ENCODE data around the gene ANO6.
A peak's percentile ranks its signal among the peaks of the same experiment; 100 is the strongest.
"Not testable (repeated sequence)": the region's sequence is repeated elsewhere in the genome, so short reads cannot be mapped to it uniquely, and the experiment has no call there.

ANO6 gene

DNA sequence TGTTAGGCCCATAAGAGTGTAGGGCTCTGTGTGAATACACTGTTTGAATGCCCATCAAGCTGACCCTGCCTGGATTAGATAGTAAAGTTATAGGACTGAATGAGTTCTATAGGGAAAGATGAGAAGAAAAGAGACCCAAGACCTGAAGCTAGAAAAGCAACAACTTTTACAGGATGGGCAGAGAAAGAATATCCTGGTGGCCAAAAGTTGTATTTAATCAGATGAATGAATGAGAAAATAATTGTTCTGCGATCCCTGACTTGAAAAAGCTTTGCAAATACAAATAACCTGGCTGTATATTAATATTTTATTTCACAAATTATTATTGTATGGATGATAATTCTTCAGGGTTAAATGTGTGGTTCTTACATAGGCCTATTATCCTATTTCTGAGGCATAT, 2.8 kb upstream of the ANO6 start:
- DNase-seq = no peak

- no peak for DNase-seq
Measured at GRCh38 chr12:45214071-45214470, 1.8 kb upstream of the ANO6 start.

GRCh38 chr12:45214749-45215418, 1.0 kb upstream of the ANO6 start:
- DNase-seq = no peak

DNA sequence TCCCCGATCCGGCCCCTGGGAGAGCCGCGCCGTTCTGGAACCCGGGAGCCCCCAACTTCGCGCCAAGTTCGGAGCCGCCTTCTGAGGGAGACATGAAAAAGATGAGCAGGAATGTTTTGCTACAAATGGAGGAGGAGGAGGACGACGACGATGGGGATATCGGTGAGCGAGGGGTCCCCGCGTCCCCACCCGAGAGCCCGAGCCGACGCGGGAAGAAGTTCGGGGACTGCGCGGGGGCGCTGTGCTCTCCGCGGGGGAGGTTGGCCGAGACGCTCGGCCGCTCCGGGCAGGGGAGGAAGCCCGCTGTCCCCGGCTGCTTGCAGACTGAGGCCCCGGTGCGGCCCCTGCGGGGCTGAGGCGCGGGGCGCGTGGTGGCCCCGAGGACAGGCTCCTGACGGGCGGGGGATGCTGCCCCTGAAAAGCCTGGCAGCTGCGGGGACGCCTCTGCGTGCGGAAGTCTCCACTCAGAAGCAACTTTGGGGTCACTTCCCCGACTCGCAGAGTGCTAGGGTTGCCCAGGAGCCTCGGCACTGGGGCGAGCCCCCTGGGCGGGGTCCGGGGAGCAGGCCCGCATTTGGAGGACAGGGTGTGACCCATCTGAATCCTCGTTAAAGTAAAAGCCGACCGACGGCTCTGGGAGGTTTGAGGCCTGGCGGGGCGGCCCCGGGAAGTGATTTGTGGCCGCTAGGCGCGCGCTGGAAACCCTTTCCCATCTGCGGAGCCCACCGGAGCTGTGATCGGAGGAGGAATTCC, 511 bp downstream of the ANO6 start:
- DNase-seq = peak; percentile 68

GRCh38 chr12:45216983-45217485, 1.1 kb downstream of the ANO6 start:
- peak; percentile 86 for DNase-seq

GRCh38 chr12:45217846-45218245, 2.0 kb downstream of the ANO6 start:
- DNase-seq = no peak

- DNase-seq = no peak
Measured at GRCh38 chr12:45219621-45220020, 3.7 kb downstream of the ANO6 start.

DNA sequence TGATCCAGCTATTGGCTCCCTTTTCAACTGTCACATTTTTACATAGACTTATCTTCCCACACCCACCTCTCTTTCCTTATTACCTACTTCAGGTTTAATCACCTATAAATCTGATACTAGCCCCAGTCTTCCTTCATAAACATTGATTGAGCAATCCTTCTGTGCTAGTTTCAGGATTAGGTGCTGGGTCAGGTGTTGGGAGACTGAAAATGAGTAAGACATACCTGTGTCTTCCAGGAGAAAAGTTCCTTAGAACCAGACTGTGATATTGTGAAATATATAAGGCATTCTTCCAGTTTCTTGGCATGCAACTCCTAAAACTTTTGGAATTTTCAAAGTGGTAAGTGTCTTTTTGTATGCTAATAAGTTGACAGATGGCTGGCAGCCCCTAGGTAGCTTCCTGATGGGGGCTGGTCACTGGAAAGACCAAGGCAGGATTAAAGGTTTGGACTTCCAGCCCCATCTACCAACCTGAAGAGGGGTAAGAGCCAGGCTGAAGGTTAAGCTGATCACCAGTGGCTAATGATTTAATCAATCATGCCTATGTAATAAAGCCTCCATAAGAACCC, 4.6 kb downstream of the ANO6 start:
- peak; percentile 64 for DNase-seq

- DNase-seq = peak; percentile 64
Measured at GRCh38 chr12:45220969-45221368, 5.1 kb downstream of the ANO6 start.

DNA sequence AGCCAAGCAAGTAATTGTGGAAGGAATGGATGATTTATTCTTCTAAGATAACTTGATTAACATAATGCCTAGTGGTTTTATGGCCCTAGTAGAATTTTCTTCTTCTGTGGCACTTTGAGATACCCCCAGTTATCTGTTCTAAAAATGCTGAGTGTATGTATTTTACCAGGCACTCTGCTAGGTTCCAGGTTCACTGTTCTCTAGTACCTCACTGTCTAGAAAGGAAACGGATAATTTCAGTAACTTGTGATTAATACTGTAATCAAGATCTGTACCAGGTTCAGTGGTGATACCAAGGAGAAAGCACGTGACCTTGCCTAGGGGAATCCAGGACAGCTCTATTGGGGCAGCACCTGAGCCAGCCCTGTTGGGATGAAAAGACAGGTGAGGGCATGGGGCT, 8.0 kb downstream of the ANO6 start:
- no peak for DNase-seq

DNA sequence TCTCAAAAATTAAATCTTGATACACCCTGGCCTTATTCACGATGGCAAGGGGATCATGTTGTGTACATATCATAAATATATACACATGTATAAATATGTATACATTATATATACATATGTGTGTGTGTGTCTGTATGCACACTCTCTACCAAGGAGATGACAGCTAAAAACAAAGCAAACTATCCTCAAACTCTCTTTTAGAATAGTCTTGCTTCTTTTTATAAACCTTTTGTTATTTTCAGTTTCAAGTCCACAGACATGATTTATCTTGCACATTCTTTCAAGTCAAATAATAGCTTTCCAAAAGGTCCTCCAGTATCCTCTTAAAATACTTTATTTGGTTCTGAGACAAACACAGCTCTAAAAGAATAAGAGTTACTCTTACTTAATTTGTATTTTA, 8.4 kb downstream of the ANO6 start:
- no peak for DNase-seq

DNA sequence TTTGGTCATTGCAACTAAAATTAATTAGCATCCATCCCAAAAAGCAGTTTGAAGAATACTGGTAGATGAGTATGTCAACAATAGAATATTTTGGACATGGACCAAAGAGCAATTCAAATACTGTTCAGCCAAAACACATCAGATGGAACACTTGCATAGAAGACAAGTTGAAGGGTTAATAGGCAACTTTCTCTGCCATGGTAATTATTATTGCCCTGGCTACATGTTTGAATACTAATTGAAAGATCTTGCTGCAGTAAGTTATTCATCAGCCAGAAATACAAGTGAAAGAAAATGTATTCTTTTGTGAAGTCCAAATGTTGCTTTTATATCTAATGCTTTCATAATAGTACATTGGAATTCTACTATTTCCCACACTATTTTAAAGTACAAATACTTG, 10.1 kb downstream of the ANO6 start:
- DNase-seq = no peak

DNA sequence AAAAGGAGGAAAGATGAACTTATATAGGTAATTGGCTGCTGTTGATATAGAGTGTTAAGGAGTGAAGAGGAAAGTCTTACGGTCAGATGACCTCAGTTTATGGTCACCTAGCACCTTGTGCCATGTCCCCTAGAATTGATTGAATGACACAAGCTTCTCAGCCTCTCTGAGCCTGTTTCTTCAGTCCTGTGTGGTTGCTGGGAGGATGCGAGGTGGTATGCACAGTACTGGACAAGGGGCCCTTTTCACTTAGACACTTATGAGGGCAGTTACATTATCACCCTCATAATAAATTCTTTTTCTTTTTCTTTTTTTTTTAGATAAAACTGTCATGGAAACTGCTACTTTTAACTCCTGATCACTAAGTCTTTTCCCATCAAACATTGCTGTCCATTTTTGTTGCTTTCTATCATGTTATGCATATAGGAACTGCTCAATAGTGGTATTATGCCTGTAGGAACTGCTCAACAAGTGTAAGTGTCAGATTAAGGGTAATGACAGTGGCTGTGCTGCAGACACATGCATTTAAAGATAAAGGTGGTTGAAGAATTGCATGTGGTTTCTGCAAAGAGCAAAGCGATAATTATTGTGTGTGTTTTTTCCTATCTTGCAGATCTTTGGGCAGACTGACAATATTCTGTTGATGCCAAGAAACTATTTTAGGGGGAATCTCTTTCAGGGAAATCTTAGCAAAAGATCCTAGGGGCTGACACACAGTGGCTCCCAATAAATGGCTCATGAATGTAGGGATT, 11.6 kb downstream of the ANO6 start:
- DNase-seq = no peak

DNA sequence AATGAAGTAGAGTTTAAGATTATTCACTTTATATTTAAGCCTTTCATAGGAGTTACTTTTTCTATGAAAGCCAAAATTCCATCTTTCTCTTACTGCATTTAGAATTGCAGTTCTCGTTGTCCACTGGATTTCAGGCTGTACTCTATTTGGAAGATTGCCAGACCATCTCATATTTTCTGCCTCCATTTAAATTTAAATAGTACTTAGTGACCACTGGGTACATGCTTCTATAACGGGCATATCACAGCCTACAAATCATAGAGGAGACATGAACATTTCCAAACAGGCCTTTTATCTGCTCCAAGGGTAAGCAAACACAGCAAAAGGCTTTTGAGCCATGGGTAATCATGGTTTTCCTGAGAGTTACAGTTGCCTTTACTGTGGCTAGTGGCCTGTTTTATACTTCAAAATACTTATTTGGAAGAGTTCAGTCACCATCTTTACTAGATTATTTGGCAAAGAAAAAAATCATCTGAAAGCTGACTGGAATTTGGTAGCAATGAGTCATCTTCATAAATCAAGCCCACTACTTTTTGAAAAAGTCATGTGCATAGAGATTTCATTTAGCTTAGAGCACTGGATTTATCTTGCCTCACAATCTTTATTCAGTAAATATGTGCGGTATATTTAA, 15.7 kb downstream of the ANO6 start:
- DNase-seq = no peak

DNA sequence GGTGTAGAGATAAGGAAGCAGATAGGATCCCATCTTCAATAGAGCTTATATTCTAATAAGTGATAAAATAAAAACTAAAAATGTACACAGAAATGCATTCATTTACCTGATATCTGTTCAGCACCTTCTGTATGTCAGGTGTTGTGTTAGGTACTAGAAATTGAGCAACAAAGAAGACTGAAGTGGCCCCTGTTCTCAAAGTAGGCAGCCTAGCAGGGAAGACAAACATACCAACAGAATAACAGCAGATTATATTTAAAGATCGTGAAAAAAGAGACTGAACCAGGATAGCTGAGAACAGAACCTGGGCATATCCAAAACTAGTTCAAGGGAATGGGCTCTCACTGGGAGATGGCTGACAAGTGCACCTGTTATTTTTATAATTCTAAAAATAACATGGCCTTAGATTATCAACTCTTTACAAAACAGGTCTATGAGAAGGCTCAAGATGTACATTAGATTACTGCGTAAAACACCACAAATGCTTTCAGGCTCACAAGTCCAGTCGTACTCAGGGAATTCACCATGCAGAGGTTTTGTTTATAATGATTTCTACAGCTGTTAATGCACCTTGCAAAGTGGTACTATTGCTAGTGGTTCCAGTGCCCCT, 16.4 kb downstream of the ANO6 start:
- no peak for DNase-seq

DNA sequence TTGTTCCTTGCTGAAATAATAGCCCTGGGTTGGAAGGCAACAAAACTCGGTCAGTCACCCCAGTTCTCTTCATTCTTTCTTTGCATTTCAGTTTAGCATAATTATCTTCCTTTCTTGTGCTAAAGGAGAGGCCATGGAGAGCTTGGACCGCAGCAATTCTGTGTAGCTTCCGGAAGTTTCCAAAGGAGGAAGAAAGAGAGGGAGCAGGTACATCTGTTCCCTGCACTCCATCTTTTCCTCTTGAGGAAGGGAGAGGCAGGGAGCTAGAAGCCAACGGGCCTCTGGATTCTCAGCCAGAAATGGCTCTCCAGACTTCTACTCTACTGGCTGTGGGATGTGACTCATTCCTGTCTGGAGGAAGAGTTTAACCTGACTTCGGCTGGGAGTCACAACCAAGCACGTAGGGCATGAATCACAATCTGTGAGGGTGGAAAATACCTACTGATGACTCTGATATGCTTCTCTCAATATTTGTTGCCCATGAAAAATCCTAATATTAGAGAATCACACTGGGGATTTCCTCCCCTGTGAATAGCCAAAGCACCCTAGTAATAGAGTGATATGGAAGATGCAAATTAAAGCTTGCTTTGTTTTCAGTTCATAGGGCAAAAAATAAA, 17.0 kb downstream of the ANO6 start:
- no peak for DNase-seq

- no peak for DNase-seq
Measured at GRCh38 chr12:45234139-45234865, 18.4 kb downstream of the ANO6 start.

DNA sequence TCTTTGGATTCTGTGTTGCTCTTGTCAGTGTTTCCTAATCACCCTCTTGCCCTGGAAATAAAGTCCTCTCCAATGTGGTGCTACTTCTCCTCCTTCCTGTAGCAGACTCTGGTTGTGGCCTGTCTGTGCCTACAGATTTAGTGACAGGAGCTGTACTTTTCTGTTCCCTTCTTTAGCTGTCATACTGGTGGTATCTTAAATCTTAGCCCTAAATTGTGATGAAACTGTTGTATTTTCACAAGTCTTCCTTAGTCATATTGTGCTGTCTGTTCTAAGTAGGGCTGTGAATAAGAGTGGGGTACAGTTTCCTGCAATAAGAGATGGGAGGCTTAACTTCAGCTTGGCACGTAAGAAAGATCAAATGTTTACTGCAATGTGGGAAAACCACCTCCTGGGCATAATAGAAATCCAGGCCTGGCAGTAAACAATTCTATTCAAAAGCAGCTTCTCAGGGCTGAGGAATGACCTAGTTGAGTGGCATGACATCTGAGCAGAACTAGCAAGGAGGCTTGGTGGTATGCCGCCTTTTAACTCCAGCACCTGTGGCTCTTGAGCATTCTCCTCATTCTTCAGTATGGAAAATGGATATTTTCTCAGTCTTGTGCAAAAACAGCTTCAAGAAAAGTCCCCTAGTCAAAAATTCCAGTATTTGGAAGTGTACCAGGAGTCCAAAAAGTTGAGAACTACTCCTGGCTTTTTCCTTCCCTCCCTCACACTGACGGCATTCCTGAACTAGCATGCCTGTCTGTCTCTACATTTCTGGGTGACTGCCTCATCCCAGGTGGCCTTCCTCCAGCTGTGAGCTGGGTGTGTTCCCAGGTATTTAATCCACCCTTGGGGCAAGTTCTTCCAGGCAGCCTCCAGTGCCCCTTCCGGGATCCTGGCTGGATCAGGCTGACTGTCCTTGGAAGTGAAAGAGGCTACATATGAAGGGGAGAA, 19.5 kb downstream of the ANO6 start:
- no peak for DNase-seq

DNA sequence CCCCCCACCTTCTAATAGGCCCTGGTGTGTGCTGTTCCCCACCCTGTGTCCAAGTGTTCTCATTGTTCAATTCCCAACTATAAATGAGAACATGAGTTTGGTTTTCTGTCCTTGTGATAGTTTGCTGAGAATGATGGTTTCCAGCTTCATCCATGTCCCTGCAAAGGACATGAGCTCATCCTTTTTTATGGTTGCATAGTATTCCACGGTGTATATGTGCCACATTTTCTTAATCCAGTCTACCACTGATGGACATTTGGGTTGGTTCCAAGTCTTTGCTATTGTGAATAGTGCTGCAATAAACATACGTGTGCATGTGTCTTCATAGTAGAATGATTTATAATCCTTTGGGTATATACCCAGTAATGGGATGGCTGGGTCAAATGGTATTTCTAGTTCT, 20.5 kb downstream of the ANO6 start:
- DNase-seq = not testable (repeated sequence)

DNA sequence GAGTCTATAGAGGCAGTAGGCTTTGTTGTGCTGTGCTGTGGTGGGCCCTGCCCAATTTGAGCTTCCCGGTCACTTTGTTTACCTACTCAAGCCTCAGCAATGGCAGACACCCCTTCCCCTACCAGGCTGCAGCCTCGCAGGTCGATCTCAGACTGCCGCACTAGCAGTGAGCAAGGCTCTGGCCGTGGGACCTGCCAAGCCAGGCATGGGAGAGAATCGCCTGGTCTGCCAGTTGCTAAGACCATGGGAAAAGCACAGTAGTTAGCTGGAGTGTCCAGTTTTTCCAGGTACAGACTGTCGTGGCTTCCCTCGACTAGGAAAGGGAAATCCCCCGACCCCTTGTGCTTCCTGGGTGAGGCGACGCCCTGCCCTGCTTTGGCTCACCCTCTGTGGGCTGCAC, 26.3 kb downstream of the ANO6 start:
- DNase-seq = no peak
